ENCODE results near the gene STXBP1. TPM values are rescaled to one million over a fixed set of nuclear protein-coding genes. Genes with fewer than 3 reads are reported as not detected.

STXBP1 gene
- total and polyA plus RNA-seq, 2 of the 4 experiments (the other 2 are of a cell fraction) = 15.8 to 22.6 TPM

DNA sequence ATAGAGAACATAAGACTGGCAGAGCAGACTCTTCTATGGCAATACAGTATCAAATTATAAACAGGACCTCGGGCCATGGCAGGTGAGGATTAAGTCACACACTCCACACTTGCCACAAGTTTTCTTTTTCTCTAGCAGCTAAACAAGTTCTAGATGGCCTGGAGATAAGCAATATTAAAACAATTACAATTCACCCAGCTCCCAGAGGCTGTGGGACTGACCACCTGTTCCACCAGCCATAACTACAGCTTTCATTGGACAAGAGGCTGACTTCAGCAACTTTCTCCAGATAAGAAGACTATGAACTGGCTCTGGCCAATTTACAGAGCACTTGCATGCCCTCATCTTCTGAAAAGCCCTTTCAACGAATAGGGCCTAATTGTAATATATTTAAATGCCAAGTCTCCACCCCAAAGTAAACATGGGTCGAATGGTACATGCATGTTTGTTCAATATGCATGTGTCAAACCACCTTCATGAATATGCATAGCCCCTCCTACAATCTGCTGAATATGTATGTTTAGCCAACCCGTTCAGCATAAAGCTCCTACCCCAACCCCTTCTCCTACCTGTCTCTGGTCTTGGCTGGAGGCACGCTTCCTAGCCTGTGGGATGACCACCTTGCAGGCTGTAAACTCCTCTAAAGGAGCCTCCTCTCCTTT, 88.6 kb downstream of the STXBP1 start:
- Histone ChIP-seq H2BK15ac (ENCODE audit: low read depth, low read length) (no peak overlapping the region), H2AK5ac (ENCODE audit: low read depth, low read length) (no peak overlapping the region), H2BK5ac (ENCODE audit: low read depth, low read length, poor library complexity, severe bottlenecking) (no peak overlapping the region), H3K9me3 (ENCODE audit: control insufficient read depth, insufficient read depth, low read length) (no peaks in the 10 kb centered on the region), H3K4ac (ENCODE audit: low read depth, low read length) (no peak overlapping the region), H2AK9ac (replicated peaks; ENCODE audit: low read depth, low read length, poor library complexity) (no peak overlapping the region), H4K5ac (ENCODE audit: low read depth, low read length) (no peak overlapping the region), H3K56ac (ENCODE audit: extremely low read depth, insufficient read depth, low read length) (no peak overlapping the region), H3K4me1 (ENCODE audit: control insufficient read depth, insufficient read depth, low read length) (no peaks in the 10 kb centered on the region), H3K4me2 (ENCODE audit: low read depth, low read length) (no peak overlapping the region), H4K91ac (ENCODE audit: insufficient read depth, low read depth, low read length) (no peak overlapping the region), H3K27ac (ENCODE audit: insufficient read depth, low read length) (no peak overlapping the region), H3K36me3 (ENCODE audit: control insufficient read depth, insufficient read depth, low read length) (no peaks in the 10 kb centered on the region), H4K20me1 (ENCODE audit: insufficient read depth, low read length) (no peaks in the 10 kb centered on the region), H3K4me3 (ENCODE audit: insufficient read depth, low read depth, low read length) (no peak overlapping the region), H3K9me1 (ENCODE audit: insufficient read depth, low read length) (no peaks in the 10 kb centered on the region; the same call in none of the 2 replicates), H3K27me3 (ENCODE audit: control insufficient read depth, insufficient read depth, low read length) (no peaks in the 10 kb centered on the region; the same call in 1 of the 2 replicates), H2BK20ac (ENCODE audit: low read depth, low read length) (no peak overlapping the region), H3K79me1 (ENCODE audit: low read depth in 1 of 2, low read length in 2 of 2) (no peaks in the 10 kb centered on the region), H3K14ac (replicated peaks; ENCODE audit: low read depth, low read length) (no peak overlapping the region), H4K8ac (ENCODE audit: low read depth in 2 of 2, low read length in 2 of 2) (no peak overlapping the region), H3K9ac (ENCODE audit: low read depth, low read length) (no peak overlapping the region), H3K18ac (ENCODE audit: low read depth, low read length) (no peak overlapping the region), H2AFZ (replicated peaks; ENCODE audit: low read length, poor library complexity) (no peak overlapping the region), H3K23ac (ENCODE audit: low read depth, low read length) (no peak overlapping the region), H2BK120ac (ENCODE audit: low read depth, low read length) (no peak overlapping the region)
- dilution Hi-C loops (cut with HindIII; ENCODE audit: low sequenced_read_pairs, unreplicated experiment) (no loop called here), intact Hi-C loops (cut with micrococcal nuclease) (no loop called here), in situ Hi-C loops (cut with MboI; ENCODE audit: low sequenced_read_pairs) (no loop called here)
- DNase-seq = no peak
- no peak for ATAC-seq (ENCODE audit: low read depth)
- POLR2A ChIA-PET (ENCODE audit: unreplicated experiment) = no interaction called here
- TF ChIP-seq RCOR1 (IDR thresholded peaks at IDR 0.05; ENCODE audit: insufficient replicate concordance, low read length) = no peak
- TF ChIP-seq NFE2L2 (IDR thresholded peaks at IDR 0.05; ENCODE audit: low read depth, low read length) = no peak
- TF ChIP-seq ELK1 (IDR thresholded peaks at IDR 0.05; ENCODE audit: borderline replicate concordance, low read depth, low read length) = no peak
- TF ChIP-seq CHD1 (IDR thresholded peaks at IDR 0.05; ENCODE audit: low read depth, low read length) = no peak
- TF ChIP-seq RAD21 (IDR thresholded peaks at IDR 0.05; ENCODE audit: low read length) = no peak
- TF ChIP-seq, protein P1, sequence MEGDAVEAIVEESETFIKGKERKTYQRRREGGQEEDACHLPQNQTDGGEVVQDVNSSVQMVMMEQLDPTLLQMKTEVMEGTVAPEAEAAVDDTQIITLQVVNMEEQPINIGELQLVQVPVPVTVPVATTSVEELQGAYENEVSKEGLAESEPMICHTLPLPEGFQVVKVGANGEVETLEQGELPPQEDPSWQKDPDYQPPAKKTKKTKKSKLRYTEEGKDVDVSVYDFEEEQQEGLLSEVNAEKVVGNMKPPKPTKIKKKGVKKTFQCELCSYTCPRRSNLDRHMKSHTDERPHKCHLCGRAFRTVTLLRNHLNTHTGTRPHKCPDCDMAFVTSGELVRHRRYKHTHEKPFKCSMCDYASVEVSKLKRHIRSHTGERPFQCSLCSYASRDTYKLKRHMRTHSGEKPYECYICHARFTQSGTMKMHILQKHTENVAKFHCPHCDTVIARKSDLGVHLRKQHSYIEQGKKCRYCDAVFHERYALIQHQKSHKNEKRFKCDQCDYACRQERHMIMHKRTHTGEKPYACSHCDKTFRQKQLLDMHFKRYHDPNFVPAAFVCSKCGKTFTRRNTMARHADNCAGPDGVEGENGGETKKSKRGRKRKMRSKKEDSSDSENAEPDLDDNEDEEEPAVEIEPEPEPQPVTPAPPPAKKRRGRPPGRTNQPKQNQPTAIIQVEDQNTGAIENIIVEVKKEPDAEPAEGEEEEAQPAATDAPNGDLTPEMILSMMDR (conservative IDR thresholded peaks at IDR 0.05; ENCODE audit: low read depth, low read length) = no peak
- TF ChIP-seq SMC3 (IDR thresholded peaks at IDR 0.05; ENCODE audit: low read depth, low read length) = no peak
- TF ChIP-seq MAZ (IDR thresholded peaks at IDR 0.05; ENCODE audit: borderline replicate concordance, low read depth, low read length) = no peak
- TF ChIP-seq POLR2A (IDR thresholded peaks at IDR 0.05; ENCODE audit: low read depth, low read length) = no peak
- no peak for TF ChIP-seq BHLHE40 (IDR thresholded peaks at IDR 0.05; ENCODE audit: low read depth, low read length)
- no peak for TF ChIP-seq MAFK (IDR thresholded peaks at IDR 0.05; ENCODE audit: low read depth, low read length)
- CTCF ChIA-PET = no interaction called here
- BruUV-seq (replicated peaks) = no TSS peak
- WGBS, 2 experiments (ENCODE audit: extremely low coverage in 2 of 2, insufficient read length in 1 of 2) = no CpG with 5 or more reads among the region's 5 CpGs
